SU-DHL-6 (cell line): ENCODE results near the gene ZNF311.

Source experiments
- EZH2phosphoT487 ChIP-seq: fragments of 200-600 bp; sonication (generic), shearing (Covaris generic); conservative IDR thresholded peaks from 2 replicates; pipeline ENCODE4 v1.6.1; 2018; ENCODE audit warnings: mild to moderate bottlenecking, antibody characterized with exemption, low read length, moderate library complexity, mixed read lengths
- TF ChIP-seq, protein P1 (sequence below): fragments of 200-600 bp; sonication (generic); IDR thresholded peaks from one replicate; pipeline ENCODE4 v1.5.1; 2017; ENCODE audit warnings: antibody characterized with exemption, mild to moderate bottlenecking, low read length, moderate library complexity; ENCODE audit not compliant: insufficient read depth, poor library complexity, severe bottlenecking

DNA sequence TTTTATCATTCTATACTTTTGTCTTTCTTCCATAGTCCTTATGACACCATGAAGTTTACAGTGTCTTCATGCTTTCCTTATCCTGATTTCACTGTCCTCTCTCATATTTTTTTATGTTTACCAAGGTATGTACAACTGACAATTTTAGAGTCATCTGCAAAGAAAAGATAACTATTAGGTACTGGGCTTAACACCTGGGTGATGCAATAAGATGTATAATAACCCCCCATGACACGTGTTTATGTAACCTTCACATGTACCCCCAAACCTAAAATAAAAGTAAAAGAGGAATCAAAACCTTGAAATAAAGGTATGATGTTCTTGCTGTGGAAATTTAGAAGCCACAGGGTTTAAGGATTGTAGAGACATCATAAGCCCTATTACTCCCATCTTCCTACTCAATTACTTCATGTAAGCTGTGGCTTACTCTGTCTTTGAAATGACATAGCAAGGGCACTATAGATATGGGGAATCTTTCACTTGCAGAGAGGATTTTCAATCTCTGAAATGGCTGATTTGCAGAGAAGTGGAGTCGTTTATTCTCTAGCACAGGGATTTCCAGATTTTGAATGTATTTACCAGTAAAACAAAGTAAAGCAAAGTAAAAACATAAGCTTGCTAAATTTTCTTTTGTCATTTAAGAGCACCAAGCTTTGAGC, 20.9 kb upstream of the ZNF311 start:
- no peak for TF ChIP-seq EZH2phosphoT487
- TF ChIP-seq, protein P1, sequence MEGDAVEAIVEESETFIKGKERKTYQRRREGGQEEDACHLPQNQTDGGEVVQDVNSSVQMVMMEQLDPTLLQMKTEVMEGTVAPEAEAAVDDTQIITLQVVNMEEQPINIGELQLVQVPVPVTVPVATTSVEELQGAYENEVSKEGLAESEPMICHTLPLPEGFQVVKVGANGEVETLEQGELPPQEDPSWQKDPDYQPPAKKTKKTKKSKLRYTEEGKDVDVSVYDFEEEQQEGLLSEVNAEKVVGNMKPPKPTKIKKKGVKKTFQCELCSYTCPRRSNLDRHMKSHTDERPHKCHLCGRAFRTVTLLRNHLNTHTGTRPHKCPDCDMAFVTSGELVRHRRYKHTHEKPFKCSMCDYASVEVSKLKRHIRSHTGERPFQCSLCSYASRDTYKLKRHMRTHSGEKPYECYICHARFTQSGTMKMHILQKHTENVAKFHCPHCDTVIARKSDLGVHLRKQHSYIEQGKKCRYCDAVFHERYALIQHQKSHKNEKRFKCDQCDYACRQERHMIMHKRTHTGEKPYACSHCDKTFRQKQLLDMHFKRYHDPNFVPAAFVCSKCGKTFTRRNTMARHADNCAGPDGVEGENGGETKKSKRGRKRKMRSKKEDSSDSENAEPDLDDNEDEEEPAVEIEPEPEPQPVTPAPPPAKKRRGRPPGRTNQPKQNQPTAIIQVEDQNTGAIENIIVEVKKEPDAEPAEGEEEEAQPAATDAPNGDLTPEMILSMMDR, result no peak
